ENCODE data around the gene TBP. TPM values are rescaled to one million over a fixed set of nuclear protein-coding genes. Genes with fewer than 3 reads are reported as not detected.

TBP gene
- total and polyA plus RNA-seq, 2 of the 13 experiments (the other 11 are each of a cell fraction or from before 2014, with no cell fraction given) = 21.7 to 28.1 TPM

DNA sequence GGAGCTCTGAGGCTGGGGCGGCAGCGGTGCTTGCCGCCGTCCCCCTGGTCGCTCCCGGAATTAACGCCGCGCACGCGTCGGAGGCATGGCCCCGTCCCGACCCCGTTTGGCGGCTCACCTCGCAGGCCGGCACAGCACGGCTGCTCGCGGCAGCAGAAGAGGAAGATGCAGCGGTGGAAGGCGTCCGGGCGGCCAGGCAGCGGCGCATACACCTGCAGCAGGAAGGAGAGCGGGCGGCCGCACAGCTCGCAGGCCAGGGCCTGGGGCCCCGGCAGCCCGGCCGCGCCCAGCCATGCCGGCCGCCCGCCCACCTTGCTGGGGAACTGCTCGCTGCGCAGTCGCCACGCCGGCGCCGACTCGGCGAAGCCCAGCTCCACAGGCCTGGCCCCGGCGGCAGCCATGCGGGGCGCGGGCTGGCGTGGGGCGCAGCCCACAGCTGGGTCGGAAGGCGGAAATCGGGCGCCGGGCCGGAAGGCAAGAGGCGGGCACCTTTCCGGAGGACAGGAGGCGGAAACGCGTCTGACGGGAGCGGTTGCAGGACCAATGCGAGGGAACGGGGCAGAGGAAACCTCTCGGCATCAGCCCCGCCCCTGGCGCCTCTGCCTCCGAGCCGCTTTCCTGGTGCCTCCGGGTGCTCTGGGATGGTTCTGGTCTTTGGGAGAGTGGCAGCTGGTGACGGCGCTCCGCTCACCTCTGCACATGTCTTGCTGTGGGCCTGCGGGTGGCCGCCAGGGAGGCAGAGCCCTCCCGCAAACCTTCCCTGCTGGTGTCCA is 30.2 kb downstream of the TBP start, which contains the start of gene PDCD2 (continued):
- peak; percentile 91 for TF ChIP-seq REPIN1 (CRISPR knock-in tag; IDR thresholded peaks at IDR 0.05; ENCODE audit: borderline replicate concordance, low read depth)
- TF ChIP-seq, protein P1, sequence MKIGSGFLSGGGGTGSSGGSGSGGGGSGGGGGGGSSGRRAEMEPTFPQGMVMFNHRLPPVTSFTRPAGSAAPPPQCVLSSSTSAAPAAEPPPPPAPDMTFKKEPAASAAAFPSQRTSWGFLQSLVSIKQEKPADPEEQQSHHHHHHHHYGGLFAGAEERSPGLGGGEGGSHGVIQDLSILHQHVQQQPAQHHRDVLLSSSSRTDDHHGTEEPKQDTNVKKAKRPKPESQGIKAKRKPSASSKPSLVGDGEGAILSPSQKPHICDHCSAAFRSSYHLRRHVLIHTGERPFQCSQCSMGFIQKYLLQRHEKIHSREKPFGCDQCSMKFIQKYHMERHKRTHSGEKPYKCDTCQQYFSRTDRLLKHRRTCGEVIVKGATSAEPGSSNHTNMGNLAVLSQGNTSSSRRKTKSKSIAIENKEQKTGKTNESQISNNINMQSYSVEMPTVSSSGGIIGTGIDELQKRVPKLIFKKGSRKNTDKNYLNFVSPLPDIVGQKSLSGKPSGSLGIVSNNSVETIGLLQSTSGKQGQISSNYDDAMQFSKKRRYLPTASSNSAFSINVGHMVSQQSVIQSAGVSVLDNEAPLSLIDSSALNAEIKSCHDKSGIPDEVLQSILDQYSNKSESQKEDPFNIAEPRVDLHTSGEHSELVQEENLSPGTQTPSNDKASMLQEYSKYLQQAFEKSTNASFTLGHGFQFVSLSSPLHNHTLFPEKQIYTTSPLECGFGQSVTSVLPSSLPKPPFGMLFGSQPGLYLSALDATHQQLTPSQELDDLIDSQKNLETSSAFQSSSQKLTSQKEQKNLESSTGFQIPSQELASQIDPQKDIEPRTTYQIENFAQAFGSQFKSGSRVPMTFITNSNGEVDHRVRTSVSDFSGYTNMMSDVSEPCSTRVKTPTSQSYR (CRISPR knock-in tag; IDR thresholded peaks at IDR 0.05; ENCODE audit: borderline replicate concordance) = no peak
- TF ChIP-seq WIZ (CRISPR knock-in tag; IDR thresholded peaks at IDR 0.05) = 0 out of 2 replicates have a peak, but pooled peaks have one; percentile 88
- no peak for TF ChIP-seq ZNF251 (CRISPR knock-in tag; IDR thresholded peaks at IDR 0.05)
- peak; percentile 63; the same call in 1 of the 2 replicates for TF ChIP-seq ZNF891 (CRISPR knock-in tag; IDR thresholded peaks at IDR 0.05)
- no peak for TF ChIP-seq SNAI1 (CRISPR knock-in tag; IDR thresholded peaks at IDR 0.05; ENCODE audit: borderline replicate concordance)
- TF ChIP-seq ZNF18 (CRISPR knock-in tag; IDR thresholded peaks at IDR 0.05; ENCODE audit: insufficient replicate concordance) = no peak
- TF ChIP-seq ZNF432 (CRISPR knock-in tag; IDR thresholded peaks at IDR 0.05; ENCODE audit: borderline replicate concordance) = no peak
- 0 out of 2 replicates have a peak, but pooled peaks have one; percentile 47 for TF ChIP-seq ZNF180 (CRISPR knock-in tag; IDR thresholded peaks at IDR 0.05; ENCODE audit: borderline replicate concordance, low read depth)
- no peak for TF ChIP-seq JDP2 (CRISPR knock-in tag; IDR thresholded peaks at IDR 0.05; ENCODE audit: borderline replicate concordance)
- TF ChIP-seq ZNF343 (CRISPR knock-in tag; IDR thresholded peaks at IDR 0.05) = no peak
- TF ChIP-seq SSRP1 (CRISPR knock-in tag; IDR thresholded peaks at IDR 0.05) = no peak
- no peak for TF ChIP-seq TEAD2 (CRISPR knock-in tag; IDR thresholded peaks at IDR 0.05)
- no peak for TF ChIP-seq JUN (CRISPR knock-in tag; IDR thresholded peaks at IDR 0.05)
- TF ChIP-seq, protein P2, sequence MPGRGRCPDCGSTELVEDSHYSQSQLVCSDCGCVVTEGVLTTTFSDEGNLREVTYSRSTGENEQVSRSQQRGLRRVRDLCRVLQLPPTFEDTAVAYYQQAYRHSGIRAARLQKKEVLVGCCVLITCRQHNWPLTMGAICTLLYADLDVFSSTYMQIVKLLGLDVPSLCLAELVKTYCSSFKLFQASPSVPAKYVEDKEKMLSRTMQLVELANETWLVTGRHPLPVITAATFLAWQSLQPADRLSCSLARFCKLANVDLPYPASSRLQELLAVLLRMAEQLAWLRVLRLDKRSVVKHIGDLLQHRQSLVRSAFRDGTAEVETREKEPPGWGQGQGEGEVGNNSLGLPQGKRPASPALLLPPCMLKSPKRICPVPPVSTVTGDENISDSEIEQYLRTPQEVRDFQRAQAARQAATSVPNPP (CRISPR knock-in tag; IDR thresholded peaks at IDR 0.05) = peak; percentile 88
- peak; percentile 16; the same call in 1 of the 2 replicates for TF ChIP-seq NR0B2 (CRISPR knock-in tag; IDR thresholded peaks at IDR 0.05)
- TF ChIP-seq, protein P3, sequence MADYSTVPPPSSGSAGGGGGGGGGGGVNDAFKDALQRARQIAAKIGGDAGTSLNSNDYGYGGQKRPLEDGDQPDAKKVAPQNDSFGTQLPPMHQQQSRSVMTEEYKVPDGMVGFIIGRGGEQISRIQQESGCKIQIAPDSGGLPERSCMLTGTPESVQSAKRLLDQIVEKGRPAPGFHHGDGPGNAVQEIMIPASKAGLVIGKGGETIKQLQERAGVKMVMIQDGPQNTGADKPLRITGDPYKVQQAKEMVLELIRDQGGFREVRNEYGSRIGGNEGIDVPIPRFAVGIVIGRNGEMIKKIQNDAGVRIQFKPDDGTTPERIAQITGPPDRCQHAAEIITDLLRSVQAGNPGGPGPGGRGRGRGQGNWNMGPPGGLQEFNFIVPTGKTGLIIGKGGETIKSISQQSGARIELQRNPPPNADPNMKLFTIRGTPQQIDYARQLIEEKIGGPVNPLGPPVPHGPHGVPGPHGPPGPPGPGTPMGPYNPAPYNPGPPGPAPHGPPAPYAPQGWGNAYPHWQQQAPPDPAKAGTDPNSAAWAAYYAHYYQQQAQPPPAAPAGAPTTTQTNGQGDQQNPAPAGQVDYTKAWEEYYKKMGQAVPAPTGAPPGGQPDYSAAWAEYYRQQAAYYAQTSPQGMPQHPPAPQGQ (CRISPR knock-in tag; IDR thresholded peaks at IDR 0.05; ENCODE audit: borderline replicate concordance) = 0 out of 2 replicates have a peak, but pooled peaks have one; percentile 87
- peak; percentile 99 for TF ChIP-seq ZNF766 (CRISPR knock-in tag; IDR thresholded peaks at IDR 0.05; ENCODE audit: borderline replicate concordance)
- no peak for TF ChIP-seq MTF2 (CRISPR knock-in tag; IDR thresholded peaks at IDR 0.05; ENCODE audit: borderline replicate concordance)
- peak; percentile 96 for TF ChIP-seq YEATS4 (CRISPR knock-in tag; IDR thresholded peaks at IDR 0.05; ENCODE audit: borderline replicate concordance)

Measured in HepG2 (cell line).